PFSK-1 (cell line): ENCODE results near the gene TTI1.

ENCODE experiments used
- POLR2AphosphoS5 ChIP-seq: IDR thresholded peaks from 2 replicates; pipeline ENCODE4 v1.6.1; 2012; ENCODE audit warnings: low read depth, mild to moderate bottlenecking, control low read depth, low read length, moderate library complexity
- TAF1 ChIP-seq: IDR thresholded peaks from 2 replicates; pipeline ENCODE4 v1.6.1; 2012; ENCODE audit warnings: low read length, control low read depth, borderline replicate concordance; ENCODE audit not compliant: insufficient read depth
- TF ChIP-seq, protein P1 (sequence below), 2 experiments: IDR thresholded peaks; 2 replicates each; pipeline versions ENCODE4 v1.6.1 to v1.8.0; 2011 to 2012; ENCODE audit warnings: low read depth in 2 of 2, low read length in 2 of 2, control low read depth in 1 of 2, inconsistent platforms in 1 of 2, mild to moderate bottlenecking in 1 of 2, moderate library complexity in 1 of 2; ENCODE audit not compliant: insufficient read depth in 1 of 2

DNA sequence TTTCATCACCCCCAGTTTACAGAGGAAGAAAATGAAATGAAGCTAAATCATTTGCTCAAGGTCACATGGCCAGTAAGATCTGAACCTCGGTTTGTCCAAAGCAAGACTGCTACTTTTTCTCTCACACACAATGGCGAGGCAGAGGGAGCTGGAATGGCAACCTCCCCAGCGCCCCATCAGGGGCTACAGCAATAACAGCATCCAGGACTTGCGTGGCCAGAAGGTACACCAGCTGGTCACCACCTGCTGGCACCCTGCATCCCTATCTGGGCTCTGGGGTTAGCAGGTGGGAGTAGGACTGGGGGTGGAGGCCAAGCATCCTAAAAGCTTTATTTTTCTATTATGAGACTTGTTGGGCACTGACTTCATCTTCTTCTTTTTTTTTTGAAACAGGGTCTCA is 41.3 kb downstream of the TTI1 start:
- TF ChIP-seq TAF1 (no peak), POLR2AphosphoS5 (no peak)
- TF ChIP-seq, protein P1, sequence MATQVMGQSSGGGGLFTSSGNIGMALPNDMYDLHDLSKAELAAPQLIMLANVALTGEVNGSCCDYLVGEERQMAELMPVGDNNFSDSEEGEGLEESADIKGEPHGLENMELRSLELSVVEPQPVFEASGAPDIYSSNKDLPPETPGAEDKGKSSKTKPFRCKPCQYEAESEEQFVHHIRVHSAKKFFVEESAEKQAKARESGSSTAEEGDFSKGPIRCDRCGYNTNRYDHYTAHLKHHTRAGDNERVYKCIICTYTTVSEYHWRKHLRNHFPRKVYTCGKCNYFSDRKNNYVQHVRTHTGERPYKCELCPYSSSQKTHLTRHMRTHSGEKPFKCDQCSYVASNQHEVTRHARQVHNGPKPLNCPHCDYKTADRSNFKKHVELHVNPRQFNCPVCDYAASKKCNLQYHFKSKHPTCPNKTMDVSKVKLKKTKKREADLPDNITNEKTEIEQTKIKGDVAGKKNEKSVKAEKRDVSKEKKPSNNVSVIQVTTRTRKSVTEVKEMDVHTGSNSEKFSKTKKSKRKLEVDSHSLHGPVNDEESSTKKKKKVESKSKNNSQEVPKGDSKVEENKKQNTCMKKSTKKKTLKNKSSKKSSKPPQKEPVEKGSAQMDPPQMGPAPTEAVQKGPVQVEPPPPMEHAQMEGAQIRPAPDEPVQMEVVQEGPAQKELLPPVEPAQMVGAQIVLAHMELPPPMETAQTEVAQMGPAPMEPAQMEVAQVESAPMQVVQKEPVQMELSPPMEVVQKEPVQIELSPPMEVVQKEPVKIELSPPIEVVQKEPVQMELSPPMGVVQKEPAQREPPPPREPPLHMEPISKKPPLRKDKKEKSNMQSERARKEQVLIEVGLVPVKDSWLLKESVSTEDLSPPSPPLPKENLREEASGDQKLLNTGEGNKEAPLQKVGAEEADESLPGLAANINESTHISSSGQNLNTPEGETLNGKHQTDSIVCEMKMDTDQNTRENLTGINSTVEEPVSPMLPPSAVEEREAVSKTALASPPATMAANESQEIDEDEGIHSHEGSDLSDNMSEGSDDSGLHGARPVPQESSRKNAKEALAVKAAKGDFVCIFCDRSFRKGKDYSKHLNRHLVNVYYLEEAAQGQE (IDR thresholded peaks at IDR 0.05; ENCODE audit: insufficient read depth in 1 of 2, low read depth in 2 of 2, low read length in 2 of 2): no peak
